ENCODE measurements around the gene KLF12. TPM values are rescaled to one million over a fixed set of nuclear protein-coding genes. Genes with fewer than 3 reads are reported as not detected.

Gene KLF12
- total RNA-seq, 1 experiment from 2014 or later = 9.7 TPM

DNA sequence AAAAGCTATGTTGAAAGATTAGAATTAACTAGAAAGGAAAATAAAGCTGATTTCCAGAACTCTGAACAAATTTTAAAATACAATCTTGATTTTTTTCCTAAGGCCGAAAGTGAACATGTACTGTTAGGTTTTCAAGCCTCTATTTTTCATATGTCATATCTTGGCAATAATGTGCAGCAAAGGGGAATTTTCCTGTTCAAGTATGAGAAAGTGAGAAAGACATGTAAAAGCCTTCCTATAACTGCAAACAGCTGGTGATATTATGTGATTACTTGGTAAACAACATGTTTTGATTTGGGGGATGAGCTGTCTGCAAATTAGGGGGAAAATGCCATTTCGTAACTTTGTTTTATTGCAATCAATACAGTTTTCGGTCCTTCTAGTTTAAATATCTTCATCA lies 4.0 kb upstream of the KLF12 start:
- H2BK12ac ChIP-seq (ENCODE audit: insufficient read length, low read depth, low read length) = no peak overlapping the region
- H3K23ac ChIP-seq (ENCODE audit: insufficient read length, low read depth, low read length) = no peak overlapping the region
- H4K91ac ChIP-seq (ENCODE audit: insufficient read length, low read depth, low read length) = no peak overlapping the region
- no peaks in the 10 kb centered on the region for H3K9me3 ChIP-seq (ENCODE audit: control insufficient read depth, low read depth, low read length)
- H3K4me1 ChIP-seq (ENCODE audit: insufficient read depth, low read length) = 0 out of 2 replicates have a peak, but pooled peaks cover 2% of the 10 kb centered on the region
- no peak overlapping the region for H3K4me2 ChIP-seq (ENCODE audit: insufficient read depth, insufficient read length, low read length)
- H3K56ac ChIP-seq (ENCODE audit: insufficient read length, low read depth, low read length) = no peak overlapping the region
- no peak overlapping the region for H4K8ac ChIP-seq (replicated peaks; ENCODE audit: insufficient read length, low read depth, low read length)
- H2AFZ ChIP-seq (ENCODE audit: low read length) = no peak overlapping the region
- H2BK120ac ChIP-seq (ENCODE audit: low read depth, low read length, poor library complexity, severe bottlenecking) = no peak overlapping the region
- TF ChIP-seq, protein P1, sequence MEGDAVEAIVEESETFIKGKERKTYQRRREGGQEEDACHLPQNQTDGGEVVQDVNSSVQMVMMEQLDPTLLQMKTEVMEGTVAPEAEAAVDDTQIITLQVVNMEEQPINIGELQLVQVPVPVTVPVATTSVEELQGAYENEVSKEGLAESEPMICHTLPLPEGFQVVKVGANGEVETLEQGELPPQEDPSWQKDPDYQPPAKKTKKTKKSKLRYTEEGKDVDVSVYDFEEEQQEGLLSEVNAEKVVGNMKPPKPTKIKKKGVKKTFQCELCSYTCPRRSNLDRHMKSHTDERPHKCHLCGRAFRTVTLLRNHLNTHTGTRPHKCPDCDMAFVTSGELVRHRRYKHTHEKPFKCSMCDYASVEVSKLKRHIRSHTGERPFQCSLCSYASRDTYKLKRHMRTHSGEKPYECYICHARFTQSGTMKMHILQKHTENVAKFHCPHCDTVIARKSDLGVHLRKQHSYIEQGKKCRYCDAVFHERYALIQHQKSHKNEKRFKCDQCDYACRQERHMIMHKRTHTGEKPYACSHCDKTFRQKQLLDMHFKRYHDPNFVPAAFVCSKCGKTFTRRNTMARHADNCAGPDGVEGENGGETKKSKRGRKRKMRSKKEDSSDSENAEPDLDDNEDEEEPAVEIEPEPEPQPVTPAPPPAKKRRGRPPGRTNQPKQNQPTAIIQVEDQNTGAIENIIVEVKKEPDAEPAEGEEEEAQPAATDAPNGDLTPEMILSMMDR (conservative IDR thresholded peaks at IDR 0.05) = no peak
- no peak overlapping the region for H3K18ac ChIP-seq (ENCODE audit: insufficient read length, low read depth, low read length)
- H2BK20ac ChIP-seq (ENCODE audit: low read depth, low read length, poor library complexity, severe bottlenecking) = no peak overlapping the region
- no peaks in the 10 kb centered on the region for H3K79me2 ChIP-seq (ENCODE audit: insufficient read depth, low read length)
- no peaks in the 10 kb centered on the region for H3K27me3 ChIP-seq (ENCODE audit: insufficient read depth, low read length)
- H3K4ac ChIP-seq (ENCODE audit: low read depth, low read length) = no peak overlapping the region
- H3K9ac ChIP-seq (ENCODE audit: extremely low read depth, insufficient read length, low read length) = no peak overlapping the region
- Mint-ChIP-seq H3K9me3 (no peaks in the 10 kb centered on the region), H3K36me3 (ENCODE audit: insufficient read depth in 1 of 3, low read depth in 3 of 3) (no peaks in the 10 kb centered on the region), H3K27ac (no peak overlapping the region), H3K4me1 (peaks cover 4 to 6% of the 10 kb centered on the region in 2 experiments), H3K4me3 (no peak overlapping the region), H3K27me3 (ENCODE audit: low read depth) (peaks cover 4% of the 10 kb centered on the region)
- H3K79me1 ChIP-seq (ENCODE audit: insufficient read depth, low read depth, low read length, poor library complexity, severe bottlenecking) = no peaks in the 10 kb centered on the region
- H2AK5ac ChIP-seq (ENCODE audit: insufficient read length, low read length) = no peak overlapping the region
- no peak for DNase-seq
- peaks cover 9% of the 10 kb centered on the region for H3K23me2 ChIP-seq (ENCODE audit: insufficient read length, low read depth, low read length, poor library complexity, severe bottlenecking)
- no peaks in the 10 kb centered on the region for H4K20me1 ChIP-seq (ENCODE audit: control insufficient read depth, insufficient read depth, insufficient read length)
- H3K27ac ChIP-seq (ENCODE audit: insufficient read length, low read depth, low read length) = no peak overlapping the region
- no peak overlapping the region for H3T11ph ChIP-seq (ENCODE audit: low read length)
- no peak overlapping the region for H2BK5ac ChIP-seq (ENCODE audit: insufficient read length, low read length)
- H3K14ac ChIP-seq (ENCODE audit: insufficient read depth, low read length) = no peak overlapping the region
- no CpG with 5 or more reads among the region's 3 CpGs for WGBS (ENCODE audit: extremely low coverage, insufficient read length, low lambda C conversion rate)
- H4K5ac ChIP-seq (ENCODE audit: insufficient read length, low read depth, low read length) = no peak overlapping the region
- no peak overlapping the region for H2BK15ac ChIP-seq (ENCODE audit: low read depth, low read length)

Data from H9 (cell line).